Measurements from ENCODE around the gene MELK. TPM values are rescaled to one million over a fixed set of nuclear protein-coding genes. Genes with fewer than 3 reads are reported as not detected.
"Not testable (repeated sequence)": the region's sequence is repeated elsewhere in the genome, so short reads cannot be mapped to it uniquely, and the experiment has no call there.

MELK gene
- total and polyA plus RNA-seq, 2 of the 4 experiments (the other 2 are of a cell fraction), result 20.8 to 27.4 TPM

DNA sequence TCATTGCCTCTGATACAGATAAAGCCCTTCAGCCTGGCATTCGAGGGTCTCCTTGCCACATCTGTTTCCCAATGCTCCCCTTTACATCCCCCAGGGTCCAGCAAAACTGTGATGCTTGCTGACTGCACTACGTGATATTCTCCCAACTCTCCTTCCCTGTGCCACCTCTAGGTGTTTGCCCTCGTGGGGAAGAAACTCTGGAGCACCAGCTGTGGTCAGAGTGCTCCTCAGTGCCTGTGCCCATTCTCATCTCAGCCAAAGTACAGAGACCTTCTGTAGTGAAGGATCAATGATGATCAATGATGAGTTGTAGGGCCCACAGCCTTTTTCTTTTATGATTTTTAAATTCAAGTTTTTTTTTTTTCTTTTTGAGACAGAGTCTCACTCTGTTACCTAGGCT, 40.3 kb upstream of the MELK start:
- no peak overlapping the region for H3K9ac ChIP-seq (ENCODE audit: low read depth, low read length)
- H2AK9ac ChIP-seq (replicated peaks; ENCODE audit: low read depth, low read length, poor library complexity), result no peak overlapping the region
- H4K91ac ChIP-seq (ENCODE audit: insufficient read depth, low read depth, low read length), result no peak overlapping the region
- intact Hi-C loops (cut with micrococcal nuclease), result no loop called here
- no peak for DNase-seq
- H3K4me2 ChIP-seq (ENCODE audit: low read depth, low read length), result no peak overlapping the region
- no peak overlapping the region for H4K5ac ChIP-seq (ENCODE audit: low read depth, low read length)
- H3K56ac ChIP-seq (ENCODE audit: extremely low read depth, insufficient read depth, low read length), result no peak overlapping the region
- dilution Hi-C loops (cut with HindIII; ENCODE audit: low sequenced_read_pairs, unreplicated experiment), result no loop called here
- H2AFZ ChIP-seq (replicated peaks; ENCODE audit: low read length, poor library complexity), result peak overlapping the region; percentile 44
- no peak overlapping the region for H2BK120ac ChIP-seq (ENCODE audit: low read depth, low read length)
- no peaks in the 10 kb centered on the region for H3K9me3 ChIP-seq (ENCODE audit: control insufficient read depth, insufficient read depth, low read length)
- no peaks in the 10 kb centered on the region for H4K20me1 ChIP-seq (ENCODE audit: insufficient read depth, low read length)
- no peak overlapping the region for H2BK20ac ChIP-seq (ENCODE audit: low read depth, low read length)
- H3K14ac ChIP-seq (replicated peaks; ENCODE audit: low read depth, low read length), result no peak overlapping the region
- H2AK5ac ChIP-seq (ENCODE audit: low read depth, low read length), result no peak overlapping the region
- no peak overlapping the region for H2BK5ac ChIP-seq (ENCODE audit: low read depth, low read length, poor library complexity, severe bottlenecking)
- WGBS, 2 experiments (ENCODE audit: extremely low coverage in 2 of 2, insufficient read length in 1 of 2), result no CpG with 5 or more reads among the region's 3 CpGs
- H3K79me1 ChIP-seq (ENCODE audit: low read depth in 1 of 2, low read length in 2 of 2), result no peaks in the 10 kb centered on the region
- ChIA-PET POLR2A (ENCODE audit: unreplicated experiment) (no interaction called here), CTCF (no interaction called here)
- H3K4me1 ChIP-seq (ENCODE audit: control insufficient read depth, insufficient read depth, low read length), result no peaks in the 10 kb centered on the region
- H3K18ac ChIP-seq (ENCODE audit: low read depth, low read length), result no peak overlapping the region
- no TSS peak for BruUV-seq (replicated peaks)
- no peaks in the 10 kb centered on the region for H3K9me1 ChIP-seq (ENCODE audit: insufficient read depth, low read length)
- no peaks in the 10 kb centered on the region for H3K36me3 ChIP-seq (ENCODE audit: control insufficient read depth, insufficient read depth, low read length)
- H3K23ac ChIP-seq (ENCODE audit: low read depth, low read length), result no peak overlapping the region
- no peak overlapping the region for H3K27ac ChIP-seq (ENCODE audit: insufficient read depth, low read length)
- in situ Hi-C loops (cut with MboI; ENCODE audit: low sequenced_read_pairs), result no loop called here
- no peak overlapping the region for H3K4ac ChIP-seq (ENCODE audit: low read depth, low read length)
- peaks cover 12% of the 10 kb centered on the region for H3K27me3 ChIP-seq (ENCODE audit: control insufficient read depth, insufficient read depth, low read length)
- no peak for TF ChIP-seq CEBPB (IDR thresholded peaks at IDR 0.05; ENCODE audit: low read depth, low read length)
- TF ChIP-seq SMC3 (IDR thresholded peaks at IDR 0.05; ENCODE audit: low read depth, low read length), result no peak
- TF ChIP-seq NFE2L2 (IDR thresholded peaks at IDR 0.05; ENCODE audit: low read depth, low read length), result no peak
- TF ChIP-seq, protein P1, sequence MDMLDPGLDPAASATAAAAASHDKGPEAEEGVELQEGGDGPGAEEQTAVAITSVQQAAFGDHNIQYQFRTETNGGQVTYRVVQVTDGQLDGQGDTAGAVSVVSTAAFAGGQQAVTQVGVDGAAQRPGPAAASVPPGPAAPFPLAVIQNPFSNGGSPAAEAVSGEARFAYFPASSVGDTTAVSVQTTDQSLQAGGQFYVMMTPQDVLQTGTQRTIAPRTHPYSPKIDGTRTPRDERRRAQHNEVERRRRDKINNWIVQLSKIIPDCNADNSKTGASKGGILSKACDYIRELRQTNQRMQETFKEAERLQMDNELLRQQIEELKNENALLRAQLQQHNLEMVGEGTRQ (IDR thresholded peaks at IDR 0.05; ENCODE audit: low read depth, low read length), result no peak
- no peak for TF ChIP-seq POLR2A (IDR thresholded peaks at IDR 0.05; ENCODE audit: low read depth, low read length)
- TF ChIP-seq CHD1 (IDR thresholded peaks at IDR 0.05; ENCODE audit: low read depth, low read length), result no peak
- TF ChIP-seq MAFK (IDR thresholded peaks at IDR 0.05; ENCODE audit: low read depth, low read length), result no peak
- H4K8ac ChIP-seq (ENCODE audit: low read depth in 2 of 2, low read length in 2 of 2), result no peak overlapping the region
- ATAC-seq (ENCODE audit: low read depth), result no peak
- no peak overlapping the region for H2BK15ac ChIP-seq (ENCODE audit: low read depth, low read length)
- no peak overlapping the region for H3K4me3 ChIP-seq (ENCODE audit: insufficient read depth, low read depth, low read length)

DNA sequence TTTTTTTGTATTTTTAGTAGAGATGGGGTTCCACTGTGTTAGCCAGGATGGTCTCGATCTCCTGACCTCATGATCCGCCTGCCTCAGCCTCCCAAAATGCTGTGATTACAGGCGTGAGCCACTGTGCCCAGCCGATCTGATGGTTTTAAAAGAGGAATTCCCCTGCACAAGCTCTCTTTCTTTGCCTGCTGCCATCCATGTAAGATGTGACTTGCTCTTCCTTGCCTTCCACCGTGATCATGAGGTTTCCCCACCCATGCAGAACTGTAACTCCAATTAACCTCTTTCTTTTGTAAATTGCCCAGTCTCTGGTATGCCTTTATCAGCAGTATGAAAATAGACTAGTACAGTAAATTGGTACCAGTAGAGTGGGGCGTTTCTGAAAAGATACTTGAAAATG, 39.0 kb upstream of the MELK start:
- H2BK20ac ChIP-seq (ENCODE audit: low read depth, low read length); H4K91ac ChIP-seq (ENCODE audit: insufficient read depth, low read depth, low read length); H3K9me3 ChIP-seq (ENCODE audit: control insufficient read depth, insufficient read depth, low read length); H3K4ac ChIP-seq (ENCODE audit: low read depth, low read length); H3K36me3 ChIP-seq (ENCODE audit: control insufficient read depth, insufficient read depth, low read length); H3K4me2 ChIP-seq (ENCODE audit: low read depth, low read length); H3K9ac ChIP-seq (ENCODE audit: low read depth, low read length); H3K56ac ChIP-seq (ENCODE audit: extremely low read depth, insufficient read depth, low read length); CTCF ChIA-PET; H2AFZ ChIP-seq (replicated peaks; ENCODE audit: low read length, poor library complexity); H4K20me1 ChIP-seq (ENCODE audit: insufficient read depth, low read length); H4K5ac ChIP-seq (ENCODE audit: low read depth, low read length); H2BK5ac ChIP-seq (ENCODE audit: low read depth, low read length, poor library complexity, severe bottlenecking); H3K4me3 ChIP-seq (ENCODE audit: insufficient read depth, low read depth, low read length); H3K79me1 ChIP-seq (ENCODE audit: low read depth in 1 of 2, low read length in 2 of 2); H2BK120ac ChIP-seq (ENCODE audit: low read depth, low read length); H2BK15ac ChIP-seq (ENCODE audit: low read depth, low read length); H3K27ac ChIP-seq (ENCODE audit: insufficient read depth, low read length); H2AK5ac ChIP-seq (ENCODE audit: low read depth, low read length); H3K9me1 ChIP-seq (ENCODE audit: insufficient read depth, low read length); H2AK9ac ChIP-seq (replicated peaks; ENCODE audit: low read depth, low read length, poor library complexity); H3K14ac ChIP-seq (replicated peaks; ENCODE audit: low read depth, low read length); ATAC-seq (ENCODE audit: low read depth); dilution Hi-C loops (cut with HindIII; ENCODE audit: low sequenced_read_pairs, unreplicated experiment); H3K18ac ChIP-seq (ENCODE audit: low read depth, low read length); POLR2A ChIA-PET (ENCODE audit: unreplicated experiment); H3K4me1 ChIP-seq (ENCODE audit: control insufficient read depth, insufficient read depth, low read length); H3K23ac ChIP-seq (ENCODE audit: low read depth, low read length); in situ Hi-C loops (cut with MboI; ENCODE audit: low sequenced_read_pairs); DNase-seq; BruUV-seq (replicated peaks); intact Hi-C loops (cut with micrococcal nuclease); H4K8ac ChIP-seq (ENCODE audit: low read depth in 2 of 2, low read length in 2 of 2): not testable (repeated sequence)
- no CpG with 5 or more reads among the region's 6 CpGs for WGBS, 2 experiments (ENCODE audit: extremely low coverage in 2 of 2, insufficient read length in 1 of 2)
- peaks cover 12% of the 10 kb centered on the region for H3K27me3 ChIP-seq (ENCODE audit: control insufficient read depth, insufficient read depth, low read length)
